NAMALWA (cell line): ENCODE measurements around the gene DIDO1.

ENCODE experiments used
- DNase-seq: peaks from one replicate; pipeline ENCODE4 v3.0.0-alpha.2; 2015; ENCODE audit warnings: low spot score

The DIDO1 gene

DNA sequence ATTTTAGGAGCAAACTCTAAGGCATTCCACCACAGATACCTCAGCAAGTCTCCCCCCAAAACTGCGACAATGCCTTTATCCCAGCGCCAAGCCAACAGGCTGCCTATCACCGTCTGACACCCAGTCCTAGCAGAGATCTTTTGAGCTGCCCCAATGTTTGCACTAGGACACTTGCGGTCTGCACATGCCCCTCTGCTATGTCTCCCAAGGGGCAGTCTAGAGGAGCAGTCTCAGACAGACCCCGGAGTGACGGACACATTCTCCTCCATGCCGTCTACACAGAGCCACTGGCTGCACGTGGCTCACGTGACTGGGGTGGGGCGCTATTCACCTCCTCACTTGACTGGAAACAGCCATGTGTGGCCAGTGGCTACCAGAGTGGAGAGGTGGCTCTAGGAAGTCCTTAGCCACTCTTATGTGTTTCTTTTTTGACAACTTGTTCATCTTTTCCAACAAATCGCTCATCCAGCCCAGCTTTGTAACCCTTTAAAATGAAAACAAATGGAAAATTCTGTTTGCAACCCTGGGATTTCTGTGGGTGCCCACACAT, 16.0 kb downstream of the DIDO1 start:
- no peak for DNase-seq

DNA sequence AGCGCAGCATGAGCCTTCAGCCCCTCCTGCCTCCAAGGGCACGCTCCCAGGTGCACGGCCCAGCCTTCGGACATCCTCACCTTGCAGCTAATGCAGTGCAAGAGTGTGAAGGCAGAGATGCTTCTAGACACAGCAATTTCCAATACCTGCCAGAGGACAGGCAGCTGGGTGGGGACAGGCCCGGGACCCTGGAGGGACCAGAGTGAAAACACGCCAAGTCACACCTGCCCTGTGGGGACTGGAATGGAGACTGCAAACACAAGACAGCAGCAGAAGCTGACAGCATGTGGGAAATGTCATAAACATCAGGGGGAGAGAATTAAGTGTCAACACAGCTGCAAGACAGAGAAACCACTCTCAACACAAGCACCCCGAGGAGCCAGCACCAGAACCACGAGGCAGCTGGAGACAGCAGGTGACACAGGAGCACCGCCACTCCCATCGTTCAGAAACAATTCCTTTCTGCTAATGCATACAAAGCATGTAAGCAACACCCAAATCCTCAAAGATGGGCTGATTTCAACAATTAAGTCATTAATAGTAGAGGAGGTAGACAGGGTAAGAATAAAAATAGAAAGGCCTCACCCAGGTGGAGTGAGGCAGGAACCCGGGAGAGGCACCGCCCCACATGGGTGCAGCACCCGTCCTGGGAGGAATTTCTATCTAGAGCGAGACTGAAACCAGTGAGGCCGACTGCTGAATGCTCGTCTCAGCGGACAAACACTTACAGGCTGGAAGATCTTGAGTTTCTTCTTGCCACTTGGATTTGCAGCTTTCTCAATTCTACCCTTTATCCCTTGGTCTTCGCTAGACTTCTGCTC, 17.1 kb downstream of the DIDO1 start:
- no peak for DNase-seq

DNA sequence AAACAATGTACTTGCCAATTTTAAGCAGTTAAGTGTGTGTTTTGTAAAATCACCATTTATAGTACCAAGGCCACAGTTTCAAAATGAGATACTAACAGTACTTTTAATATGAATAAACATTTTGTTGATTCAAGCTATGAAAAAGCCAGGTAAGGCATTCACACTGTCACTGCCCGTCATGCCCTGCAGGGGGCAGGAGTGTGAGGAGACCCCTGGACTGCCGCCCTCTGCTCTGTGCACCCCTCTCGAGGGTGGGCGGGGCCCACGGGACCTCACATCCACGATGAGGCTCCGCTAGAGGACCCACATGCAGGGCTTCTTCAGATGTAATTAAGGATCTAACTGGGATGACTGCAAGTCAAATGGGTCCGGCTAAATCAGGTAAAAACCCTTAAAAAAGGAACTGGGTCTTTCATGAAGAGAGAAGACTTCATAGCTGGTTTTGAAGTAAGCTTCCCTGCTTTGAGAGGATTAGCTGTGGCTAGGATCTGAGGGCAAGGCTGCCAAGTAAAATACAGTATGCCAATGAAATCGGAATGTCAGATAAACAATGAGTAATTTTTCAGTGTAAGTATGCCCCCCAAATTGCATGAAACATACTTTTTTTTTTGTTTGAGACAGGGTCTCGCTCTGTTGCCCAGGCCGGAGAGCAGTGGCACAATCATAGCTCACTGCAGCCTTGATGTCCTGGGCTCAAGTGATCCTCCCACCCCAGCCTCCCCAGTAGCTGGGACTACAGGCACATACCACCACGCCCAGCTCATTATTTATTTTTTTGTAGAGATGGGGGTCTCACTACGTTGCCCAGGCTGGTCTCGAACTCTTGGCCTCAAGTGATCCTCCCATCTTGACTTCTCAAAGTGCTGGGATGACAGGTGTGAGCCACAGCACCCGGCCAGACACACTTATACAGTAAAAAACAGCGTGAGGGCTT, 18.7 kb downstream of the DIDO1 start:
- DNase-seq: peak; percentile 71

DNA sequence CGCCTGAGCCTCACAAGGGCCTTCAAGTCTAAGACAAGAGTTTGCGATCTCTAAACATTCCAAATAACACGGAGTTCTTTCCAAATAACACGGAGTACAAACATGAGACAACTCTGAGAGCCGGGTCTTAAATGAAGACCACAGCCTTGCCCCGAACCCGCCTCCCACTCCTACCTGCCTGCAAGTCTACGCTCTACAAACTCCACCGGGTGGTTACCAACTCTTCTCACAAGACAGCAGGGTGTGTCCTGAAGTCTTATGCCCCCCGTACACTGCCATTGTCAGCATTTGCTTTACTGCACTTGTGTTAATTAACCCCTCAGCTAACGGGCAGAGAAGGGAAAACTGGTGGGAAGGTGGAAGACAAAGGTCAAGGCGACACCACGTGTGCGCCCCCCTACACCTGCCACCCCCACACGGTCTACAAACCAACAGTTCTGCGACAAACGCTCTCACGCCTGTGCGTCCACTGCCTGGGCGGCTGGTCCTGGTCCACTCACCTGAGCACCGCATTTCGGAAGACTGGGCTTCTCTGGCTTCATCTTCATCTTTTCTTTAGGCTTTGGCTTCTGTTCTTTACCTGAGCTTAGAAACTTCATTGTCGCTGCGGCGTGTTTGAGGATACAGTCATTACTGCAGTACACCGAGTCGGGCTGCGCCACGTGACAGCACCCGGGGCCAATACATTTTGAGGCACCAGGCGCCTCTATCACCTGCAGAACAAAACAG, 19.5 kb downstream of the DIDO1 start:
- no peak for DNase-seq

DNA sequence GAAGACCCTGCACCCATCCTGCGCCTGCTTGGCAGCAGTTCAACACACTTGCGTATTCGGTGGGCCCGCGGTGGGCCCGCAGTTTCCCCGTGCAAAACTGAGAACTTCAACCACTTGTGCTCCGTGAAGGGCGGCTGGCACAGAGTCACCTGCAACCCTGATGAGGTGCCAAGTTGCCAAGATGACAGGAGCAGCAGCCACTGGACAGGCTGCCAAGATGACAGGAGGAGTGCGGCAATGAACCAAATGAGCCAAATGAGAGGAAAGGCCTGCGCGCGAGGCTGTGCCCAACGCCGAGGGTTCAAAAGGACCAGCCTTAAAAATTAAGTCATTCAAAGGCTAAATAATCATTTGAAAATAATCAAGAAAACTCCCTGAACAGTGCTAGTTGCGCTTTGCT, 20.1 kb downstream of the DIDO1 start:
- DNase-seq: no peak

DNA sequence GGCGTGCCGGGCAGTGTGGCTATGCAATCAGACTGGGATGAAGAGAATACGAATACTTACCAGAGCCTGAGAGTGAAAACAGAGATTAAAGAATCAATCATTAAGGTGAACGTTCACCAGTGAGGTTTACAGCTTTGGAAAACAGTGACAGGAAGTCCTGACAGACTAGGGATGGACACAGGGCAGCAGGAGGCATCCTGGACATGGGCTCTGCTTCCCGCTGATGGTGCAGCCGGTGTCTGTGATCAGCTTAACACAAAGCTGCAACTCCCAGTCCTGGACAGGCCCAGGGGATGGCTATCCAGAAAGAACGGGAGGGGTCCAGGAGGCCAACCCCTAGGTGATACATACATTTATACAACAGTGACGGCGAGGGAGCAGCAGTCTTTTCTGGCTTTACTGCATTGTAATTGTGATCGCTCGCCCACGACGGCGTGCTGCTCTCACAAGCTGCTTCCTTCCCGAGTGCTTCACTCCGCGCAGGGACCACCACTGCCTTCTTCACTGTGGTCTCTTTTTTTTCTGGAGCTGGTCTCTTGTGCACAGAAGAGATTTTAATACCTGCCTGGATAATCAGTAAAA, 20.7 kb downstream of the DIDO1 start:
- no peak for DNase-seq

DNA sequence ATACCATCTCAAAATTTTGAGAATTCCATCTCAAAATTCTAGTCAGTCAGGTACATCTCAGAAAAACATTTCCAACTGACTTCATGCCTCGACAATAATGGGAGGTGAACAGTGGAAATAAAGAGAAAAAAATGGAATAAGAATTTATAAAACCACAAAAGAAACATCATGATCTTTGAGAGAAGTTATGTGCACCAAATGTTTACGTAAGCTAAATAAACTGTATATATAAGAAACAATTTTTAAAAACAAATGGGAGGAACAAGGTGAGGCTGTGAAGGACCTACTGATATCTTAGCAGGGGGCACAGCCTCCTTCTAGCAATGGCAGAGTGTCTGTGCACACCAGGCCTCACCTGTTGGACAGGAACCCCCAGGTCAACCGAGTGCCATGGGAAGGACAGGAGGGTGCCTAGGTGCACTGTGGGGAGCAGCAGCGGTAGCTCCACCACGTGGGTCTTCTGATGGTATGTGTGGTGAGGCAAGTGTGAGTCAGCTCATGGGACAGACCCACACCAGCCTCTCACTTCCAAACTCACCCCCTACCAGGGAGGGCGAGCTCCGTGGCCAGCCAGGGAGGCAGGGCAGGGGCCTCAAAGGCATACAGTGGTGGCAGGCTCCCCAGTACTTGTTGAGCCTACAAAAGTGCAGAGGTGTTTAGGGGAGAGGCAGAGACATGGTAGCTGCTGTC, 23.2 kb downstream of the DIDO1 start:
- DNase-seq: no peak

DNA sequence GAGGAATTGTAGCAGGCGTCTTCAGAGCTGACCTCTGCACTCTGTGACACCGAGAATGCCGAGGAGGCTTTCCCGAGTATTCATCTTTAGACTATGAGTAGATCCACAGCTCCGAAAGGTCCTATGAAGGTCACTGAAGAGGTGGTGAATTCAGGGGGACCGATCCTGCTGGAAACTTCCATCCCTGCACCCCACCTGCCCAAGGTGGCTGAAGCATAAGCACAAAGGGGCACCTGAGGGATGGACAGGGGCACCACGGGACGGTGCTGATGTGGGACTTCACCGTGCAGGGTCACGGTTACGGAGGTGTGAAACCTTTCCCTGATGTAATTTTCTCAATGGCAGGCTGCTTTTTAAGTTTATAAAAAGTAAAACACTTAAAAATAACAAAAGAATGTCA, 24.4 kb downstream of the DIDO1 start:
- no peak for DNase-seq

DNA sequence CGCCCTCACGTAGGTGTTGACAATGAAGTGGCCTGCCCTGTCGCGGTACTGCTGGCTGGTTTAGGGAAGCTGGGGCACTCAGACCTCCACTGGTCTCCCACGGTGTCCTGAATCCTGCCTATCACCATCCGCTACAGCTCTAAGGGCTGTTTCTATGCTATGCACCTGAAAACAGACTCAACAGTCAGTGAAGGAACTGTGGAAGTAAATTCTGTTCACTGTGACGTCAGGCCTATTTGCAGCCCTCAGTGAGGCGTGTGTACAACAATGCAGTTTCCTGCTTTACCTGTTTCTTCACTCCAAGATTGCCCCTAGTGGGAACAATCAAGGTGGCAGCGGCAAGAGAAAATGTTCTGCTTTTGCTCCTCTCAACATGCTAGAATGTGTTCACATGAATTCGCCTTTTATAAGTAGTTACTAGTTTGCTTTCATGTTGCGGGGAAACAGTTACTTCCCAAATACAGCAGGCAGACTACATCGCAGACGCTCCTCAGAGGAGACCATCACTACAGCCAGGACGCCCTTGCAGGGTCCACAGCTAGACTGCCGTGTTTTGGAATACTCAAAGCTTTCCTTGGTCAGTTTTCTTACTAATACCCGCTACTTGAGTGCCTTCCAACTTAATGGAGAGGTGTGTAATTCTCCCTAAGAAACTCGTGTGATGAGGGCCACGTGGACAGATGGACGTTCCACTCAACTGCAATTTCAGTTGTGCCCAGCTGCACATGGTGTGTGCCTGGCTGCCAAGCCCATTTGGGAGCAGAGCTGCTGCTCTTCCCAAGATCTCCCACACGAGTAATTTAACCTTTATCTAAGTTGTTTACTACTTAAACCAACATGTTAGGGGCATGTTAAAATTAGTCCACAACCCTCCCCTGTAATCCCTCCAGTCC, 25.4 kb downstream of the DIDO1 start:
- peak; percentile 67 for DNase-seq

DNA sequence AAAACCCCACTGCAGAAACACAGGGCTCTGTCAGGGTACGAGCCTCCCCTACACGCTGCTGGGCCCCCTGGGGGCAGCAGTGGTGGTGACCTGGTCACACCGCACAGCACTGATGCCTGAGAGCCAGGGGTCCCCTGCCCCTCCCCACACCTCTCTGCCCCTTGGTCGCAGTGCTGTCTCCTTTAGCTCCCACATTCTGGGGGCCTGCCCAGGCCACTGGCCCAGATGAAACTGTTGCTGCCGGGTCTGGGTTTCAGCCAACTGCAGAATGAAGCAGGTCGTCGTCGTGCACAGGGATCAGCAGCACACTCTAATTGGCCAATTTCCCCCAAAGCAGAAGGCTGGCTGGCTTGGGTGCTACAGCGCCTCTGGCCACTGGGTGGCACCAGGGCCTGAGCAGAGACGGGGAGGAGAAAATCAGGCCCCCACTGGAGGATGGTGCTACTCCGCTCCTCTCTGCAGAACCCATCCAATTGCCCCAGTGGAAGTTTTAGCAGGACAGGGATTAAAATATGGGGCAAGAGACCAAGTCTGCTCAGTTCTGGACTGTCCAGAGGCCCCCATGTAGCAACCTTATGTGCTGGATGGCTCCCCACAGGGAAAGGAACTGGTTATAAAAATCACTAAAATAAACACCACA, 26.1 kb downstream of the DIDO1 start:
- peak; percentile 87 for DNase-seq

DNA sequence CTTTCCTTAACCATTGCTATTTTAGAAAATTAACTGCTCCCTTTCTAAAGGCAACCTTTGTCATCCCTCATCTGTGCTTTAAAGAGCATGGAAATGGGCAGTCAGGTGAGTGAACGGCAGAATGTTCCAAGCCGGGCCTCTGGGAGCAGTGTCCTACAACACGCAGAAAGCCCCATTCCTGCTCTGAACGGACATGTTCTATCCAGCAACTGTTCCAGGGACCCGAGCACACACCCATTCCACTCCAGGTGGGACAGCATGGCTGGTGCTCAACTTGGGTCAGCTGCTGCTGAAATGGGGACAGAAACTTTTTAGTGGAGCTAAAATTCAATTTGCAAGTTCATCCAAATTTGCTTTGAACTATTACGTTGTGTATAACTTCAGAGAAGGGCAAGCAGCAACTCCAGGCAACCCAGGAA, 26.7 kb downstream of the DIDO1 start:
- DNase-seq: no peak

DNA sequence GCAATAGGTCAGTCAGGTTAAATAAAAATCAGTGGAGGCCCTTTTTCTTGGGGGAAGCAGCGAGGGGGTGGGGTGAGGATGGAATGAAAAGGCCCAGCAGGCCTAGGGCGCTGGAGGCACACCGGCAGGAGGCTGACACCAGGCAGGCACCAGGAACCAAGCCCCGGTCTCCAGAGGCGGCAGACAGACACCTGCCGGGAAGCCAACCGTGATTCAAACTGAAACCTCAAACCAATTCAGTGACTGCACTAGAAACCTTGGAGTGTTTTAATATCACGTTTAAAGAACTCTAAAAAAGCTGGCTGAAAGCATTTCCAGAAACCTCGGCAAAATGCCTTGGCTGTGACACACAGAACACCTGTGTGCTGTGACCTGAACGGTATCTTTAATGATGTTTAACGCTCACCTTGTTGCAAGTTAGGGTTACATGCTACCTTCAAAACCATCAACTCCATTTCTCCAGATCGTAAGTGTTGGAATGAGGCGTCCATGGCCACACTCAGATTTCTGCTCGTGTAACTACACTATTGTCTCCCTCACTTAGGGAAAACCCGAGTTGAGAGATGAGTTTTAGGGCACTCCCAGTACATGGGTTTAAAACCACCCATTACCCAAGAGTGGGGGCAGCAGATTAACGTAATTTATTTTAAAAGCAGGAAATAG, 27.2 kb downstream of the DIDO1 start:
- no peak for DNase-seq

DNA sequence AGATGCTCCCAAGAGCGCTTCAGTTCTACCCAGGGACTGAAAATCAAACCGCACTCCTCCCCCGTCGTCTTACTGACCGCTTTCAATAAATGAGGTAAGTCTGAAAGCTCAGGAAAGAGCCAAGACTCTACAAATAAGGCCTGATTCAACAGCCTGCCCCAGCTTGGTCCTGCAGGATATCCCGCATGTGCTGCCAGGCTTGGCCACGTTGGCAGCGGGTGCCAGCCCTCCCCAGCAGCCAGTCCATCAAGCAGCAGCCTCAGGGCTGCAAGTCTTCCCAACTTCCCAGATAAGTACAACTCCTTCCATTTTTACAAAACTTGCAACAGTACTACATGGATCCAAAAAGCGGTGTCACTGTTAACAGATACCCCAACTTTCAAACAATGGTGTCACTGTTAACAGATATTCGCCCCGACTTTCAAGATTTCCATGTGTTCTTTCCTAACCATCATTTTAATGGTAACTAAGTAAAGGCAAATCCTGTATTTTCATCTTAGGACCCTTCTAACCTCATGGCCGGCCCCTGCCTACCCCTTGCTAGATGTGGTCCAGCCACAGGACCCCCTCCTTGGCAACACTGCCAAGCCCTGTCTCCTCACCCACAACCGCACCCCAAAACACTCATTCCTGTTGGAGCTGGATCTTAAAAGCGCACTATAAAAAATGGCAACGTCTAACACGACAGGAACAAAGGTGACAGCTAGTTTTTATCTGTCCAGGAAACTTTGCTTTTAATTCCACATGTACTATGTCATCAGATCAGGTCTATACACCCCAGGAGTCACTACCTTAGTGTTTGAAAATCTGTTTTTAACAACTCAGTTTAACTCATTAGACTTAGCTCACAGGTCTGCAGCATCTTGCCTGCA, 28.0 kb downstream of the DIDO1 start:
- DNase-seq: no peak

DNA sequence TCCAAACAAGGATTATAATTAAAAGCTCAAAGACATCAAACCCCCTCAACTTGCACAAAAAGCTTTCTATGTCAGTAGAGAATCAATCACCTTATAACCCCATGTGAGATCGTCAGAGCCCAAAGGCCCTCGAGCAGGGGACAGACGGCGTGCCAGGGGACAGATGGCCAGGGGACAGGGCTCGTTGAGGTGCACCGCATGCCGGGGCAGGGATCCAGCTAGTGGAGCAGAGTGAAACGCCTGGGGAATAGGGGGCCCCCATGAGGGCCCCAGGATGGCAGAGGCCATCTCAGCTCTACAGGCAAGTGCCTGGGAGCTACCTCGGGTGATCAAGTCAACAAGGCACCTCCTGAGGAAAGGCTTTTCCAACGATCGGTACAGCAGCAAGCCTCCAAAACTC, 28.6 kb downstream of the DIDO1 start:
- DNase-seq: no peak

DNA sequence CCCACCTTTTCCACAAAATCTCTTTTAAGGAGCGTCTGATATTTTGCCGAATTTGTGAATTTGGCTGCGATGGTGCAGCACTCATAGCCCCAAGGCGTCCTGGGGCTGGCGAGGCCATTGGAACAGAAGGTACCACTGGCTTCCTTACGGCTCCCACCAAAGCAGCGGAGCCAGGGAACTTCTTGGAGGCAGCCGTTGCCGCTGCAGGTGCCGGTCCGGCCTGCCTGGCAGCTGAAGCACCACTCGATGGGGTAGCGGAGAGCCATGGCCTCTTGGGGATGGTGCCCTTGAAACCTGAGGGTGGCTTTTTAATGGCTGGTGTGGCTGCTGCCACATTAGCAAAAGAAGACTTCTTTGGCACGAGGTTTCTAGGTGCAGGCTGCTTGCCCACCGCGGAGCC, 29.8 kb downstream of the DIDO1 start:
- no peak for DNase-seq

DNA sequence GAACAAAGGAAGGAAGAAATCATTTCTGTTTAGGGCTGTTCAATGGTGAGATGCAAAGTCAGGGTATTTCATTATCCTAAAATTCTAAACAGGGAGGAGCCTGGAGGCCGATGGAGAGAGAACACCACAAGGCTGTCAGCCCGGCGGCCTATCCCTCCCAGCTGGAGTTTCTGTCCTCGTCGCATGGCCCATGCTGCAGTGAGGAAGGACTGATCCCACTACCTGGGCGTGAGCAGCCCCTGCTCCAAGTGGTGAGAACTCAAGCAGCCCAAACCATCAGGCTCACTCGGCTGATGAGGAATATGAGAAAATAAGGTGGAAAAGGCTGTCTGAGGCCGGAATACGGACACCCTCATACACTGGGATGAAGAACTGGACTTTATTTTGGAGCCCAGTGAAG, 30.8 kb downstream of the DIDO1 start:
- no peak for DNase-seq

DNA sequence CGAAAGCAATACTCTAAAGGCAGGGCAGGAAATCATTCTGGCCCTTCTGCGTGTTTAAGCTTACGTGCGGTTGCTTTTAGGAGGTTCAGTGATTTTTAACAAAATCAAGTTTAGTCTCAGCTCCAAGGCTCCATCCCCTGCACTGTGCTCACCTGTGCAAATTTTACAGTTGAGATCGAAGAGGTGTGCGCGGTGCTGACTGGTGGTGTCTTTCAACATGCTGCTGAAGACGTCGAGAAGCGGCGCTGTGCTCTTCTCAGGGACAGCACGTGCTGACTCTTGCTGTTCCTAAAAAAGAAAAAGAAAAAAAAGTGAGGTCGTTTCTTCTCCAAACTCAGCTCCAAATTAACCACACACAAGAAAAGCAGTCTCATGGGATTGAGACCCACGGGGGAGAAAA, 32.0 kb downstream of the DIDO1 start:
- no peak for DNase-seq

DNA sequence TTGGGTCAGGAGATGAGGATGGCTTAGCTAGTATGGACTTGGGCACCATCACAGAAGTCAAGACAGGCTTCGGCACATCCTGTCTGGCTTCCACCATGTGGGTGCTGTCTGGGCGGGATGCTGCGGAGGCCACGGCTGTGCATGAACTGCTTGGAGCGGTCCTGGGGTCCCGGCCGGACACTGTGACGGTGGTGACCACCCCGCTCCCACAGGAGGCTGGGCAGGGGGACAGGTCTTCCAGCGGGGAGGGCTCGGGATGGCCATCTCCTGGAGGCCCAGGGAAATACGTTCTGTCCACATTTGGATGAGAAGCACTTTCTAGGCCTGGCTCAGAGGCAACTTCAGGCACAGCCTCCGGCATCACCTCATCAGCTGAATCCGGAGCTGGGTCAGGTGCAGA, 32.6 kb downstream of the DIDO1 start:
- DNase-seq: no peak
